Upper lobe of right lung (tissue), 1 donor: ENCODE data around the gene TSSK2. TPM values are rescaled to one million over a fixed set of nuclear protein-coding genes. Genes with fewer than 3 reads are reported as not detected.

ENCODE experiments used
- ATAC-seq: fragments of 200-7000 bp; cut with Tn5 transposase; one replicate; pipeline ENCODE4 v1.9.1; 2020; ENCODE audit warnings: mild to moderate bottlenecking, moderate library complexity
- DNase-seq: peaks from one replicate; pipeline ENCODE4 v3.0.0-alpha.2; 2020
- H3K27ac ChIP-seq: fragments of 200-600 bp; one replicate; pipeline ENCODE4 v1.8.0; 2022
- H3K27me3 ChIP-seq: fragments of 200-600 bp; one replicate; pipeline ENCODE4 v1.8.0; 2022; ENCODE audit warnings: mild to moderate bottlenecking
- H3K36me3 ChIP-seq: fragments of 200-600 bp; one replicate; pipeline ENCODE4 v1.8.0; 2022
- H3K4me1 ChIP-seq: fragments of 200-600 bp; one replicate; pipeline ENCODE4 v1.8.0; 2022
- H3K4me3 ChIP-seq: fragments of 200-600 bp; one replicate; pipeline ENCODE4 v1.8.0; 2022; ENCODE audit warnings: mild to moderate bottlenecking
- H3K9me3 ChIP-seq: fragments of 200-600 bp; one replicate; pipeline ENCODE4 v1.8.0; 2022
- intact Hi-C: fragments of 100-400 bp; cut with DNase I; formaldehyde crosslinking; loops from one replicate; pipeline ENCODE4 v1.11.0; 2022
- total RNA-seq: library from RNA; stranded (reverse); fragmentation: NEBNext Ultra II Directional; extraction: Animal tissue kit (Norgen Biotek cat#: 25700); gene quantifications from one replicate; pipeline ENCODE4 v1.2.1, GENCODE V29; 2021
- TF ChIP-seq, protein P1 (sequence below): fragments of 200-600 bp; IDR thresholded peaks from one replicate; pipeline ENCODE4 v1.8.0; 2022; ENCODE audit warnings: antibody characterized with exemption
- donor health status: DM: no; HTN: yes; CAD: no; lungs with severe emphysema.

TSSK2 gene
- total RNA-seq, 1 donor from 2014 or later, result not detected

DNA sequence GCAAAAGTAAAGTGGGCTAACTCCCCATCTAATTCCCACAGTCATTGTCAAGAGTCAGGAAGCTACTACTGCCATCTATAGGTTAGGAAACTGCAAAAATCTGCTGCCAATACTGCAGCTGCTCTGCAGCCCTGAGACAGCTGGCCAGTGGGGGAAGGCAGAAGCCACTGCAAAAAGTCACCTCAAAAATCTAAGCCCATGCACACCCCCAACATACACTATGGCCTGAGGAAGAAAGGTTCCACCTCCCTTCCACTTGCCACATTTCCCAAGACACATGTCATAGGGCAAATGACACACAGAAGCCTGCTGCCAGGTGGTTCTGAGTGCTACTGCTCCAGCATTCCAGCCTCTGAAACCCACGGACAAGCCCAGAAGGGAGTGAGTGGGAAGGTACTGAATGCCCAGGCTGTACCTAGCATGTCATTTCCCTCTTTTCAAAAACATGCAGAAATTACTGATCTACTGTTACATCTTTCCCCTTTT lies 45.8 kb upstream of the TSSK2 start:
- Histone ChIP-seq H3K36me3 (peaks cover 34% of the 10 kb centered on the region), H3K4me1 (peaks cover 13% of the 10 kb centered on the region), H3K9me3 (no peaks in the 10 kb centered on the region), H3K27ac (no peak overlapping the region), H3K27me3 (no peaks in the 10 kb centered on the region), H3K4me3 (no peak overlapping the region)
- TF ChIP-seq, protein P1, sequence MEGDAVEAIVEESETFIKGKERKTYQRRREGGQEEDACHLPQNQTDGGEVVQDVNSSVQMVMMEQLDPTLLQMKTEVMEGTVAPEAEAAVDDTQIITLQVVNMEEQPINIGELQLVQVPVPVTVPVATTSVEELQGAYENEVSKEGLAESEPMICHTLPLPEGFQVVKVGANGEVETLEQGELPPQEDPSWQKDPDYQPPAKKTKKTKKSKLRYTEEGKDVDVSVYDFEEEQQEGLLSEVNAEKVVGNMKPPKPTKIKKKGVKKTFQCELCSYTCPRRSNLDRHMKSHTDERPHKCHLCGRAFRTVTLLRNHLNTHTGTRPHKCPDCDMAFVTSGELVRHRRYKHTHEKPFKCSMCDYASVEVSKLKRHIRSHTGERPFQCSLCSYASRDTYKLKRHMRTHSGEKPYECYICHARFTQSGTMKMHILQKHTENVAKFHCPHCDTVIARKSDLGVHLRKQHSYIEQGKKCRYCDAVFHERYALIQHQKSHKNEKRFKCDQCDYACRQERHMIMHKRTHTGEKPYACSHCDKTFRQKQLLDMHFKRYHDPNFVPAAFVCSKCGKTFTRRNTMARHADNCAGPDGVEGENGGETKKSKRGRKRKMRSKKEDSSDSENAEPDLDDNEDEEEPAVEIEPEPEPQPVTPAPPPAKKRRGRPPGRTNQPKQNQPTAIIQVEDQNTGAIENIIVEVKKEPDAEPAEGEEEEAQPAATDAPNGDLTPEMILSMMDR, result peak; percentile 13
- intact Hi-C loops, result no loop called here
- DNase-seq (peak; percentile 13), ATAC-seq (peak; percentile 68)

DNA sequence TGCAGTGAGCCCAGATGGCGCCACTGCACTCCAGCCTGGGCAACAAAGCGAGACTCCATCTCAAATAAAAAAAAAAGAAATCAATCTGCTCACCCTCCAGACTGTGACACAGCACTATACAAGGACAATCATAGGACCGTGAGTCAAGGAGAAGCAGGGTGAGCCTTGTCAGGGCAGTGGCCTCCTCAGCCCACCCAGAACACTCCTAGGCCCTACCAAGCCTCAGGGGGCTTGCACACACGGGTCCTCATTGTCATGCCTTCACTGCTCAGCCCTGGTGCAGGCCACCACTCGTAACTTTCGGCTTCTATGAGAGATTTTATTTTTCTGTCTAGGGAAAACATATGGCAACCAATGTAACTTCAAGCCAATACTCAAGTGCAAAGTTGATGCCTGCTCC lies 44.7 kb upstream of the TSSK2 start:
- DNase-seq (peak; percentile 34), ATAC-seq (peak; percentile 50)
- H3K9me3 ChIP-seq, result no peaks in the 10 kb centered on the region
- peak overlapping the region; percentile 13 for H3K27ac ChIP-seq
- H3K4me3 ChIP-seq, result no peak overlapping the region
- TF ChIP-seq, protein P1, result no peak
- peaks cover 29% of the 10 kb centered on the region for H3K36me3 ChIP-seq
- intact Hi-C loops, result no loop called here
- H3K4me1 ChIP-seq, result peaks cover 13% of the 10 kb centered on the region
- no peaks in the 10 kb centered on the region for H3K27me3 ChIP-seq

DNA sequence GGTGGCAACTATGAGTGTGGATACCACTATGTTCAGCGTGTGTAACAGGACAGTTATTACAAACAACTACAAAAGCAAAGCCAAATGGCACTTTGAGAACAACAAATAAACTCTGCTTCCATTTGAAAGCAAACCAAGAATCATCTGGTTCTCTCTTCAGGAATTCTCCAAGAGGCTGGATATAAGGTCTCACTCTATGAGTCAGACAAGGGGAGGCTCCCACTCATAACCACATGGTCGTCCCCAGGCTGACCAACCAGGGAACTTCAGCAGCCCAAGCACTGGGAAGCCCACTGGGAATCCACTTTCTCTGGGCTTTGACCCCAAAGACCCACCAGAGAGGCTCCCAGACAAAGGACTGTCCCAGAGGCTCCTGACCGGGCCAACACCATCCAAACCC lies 44.2 kb upstream of the TSSK2 start:
- ATAC-seq (peak; percentile 12), DNase-seq (no peak)
- Histone ChIP-seq H3K4me1 (peaks cover 13% of the 10 kb centered on the region), H3K27ac (no peak overlapping the region), H3K9me3 (no peaks in the 10 kb centered on the region), H3K36me3 (peaks cover 29% of the 10 kb centered on the region), H3K27me3 (no peaks in the 10 kb centered on the region), H3K4me3 (no peak overlapping the region)
- TF ChIP-seq, protein P1, result no peak
- intact Hi-C loops, result no loop called here

DNA sequence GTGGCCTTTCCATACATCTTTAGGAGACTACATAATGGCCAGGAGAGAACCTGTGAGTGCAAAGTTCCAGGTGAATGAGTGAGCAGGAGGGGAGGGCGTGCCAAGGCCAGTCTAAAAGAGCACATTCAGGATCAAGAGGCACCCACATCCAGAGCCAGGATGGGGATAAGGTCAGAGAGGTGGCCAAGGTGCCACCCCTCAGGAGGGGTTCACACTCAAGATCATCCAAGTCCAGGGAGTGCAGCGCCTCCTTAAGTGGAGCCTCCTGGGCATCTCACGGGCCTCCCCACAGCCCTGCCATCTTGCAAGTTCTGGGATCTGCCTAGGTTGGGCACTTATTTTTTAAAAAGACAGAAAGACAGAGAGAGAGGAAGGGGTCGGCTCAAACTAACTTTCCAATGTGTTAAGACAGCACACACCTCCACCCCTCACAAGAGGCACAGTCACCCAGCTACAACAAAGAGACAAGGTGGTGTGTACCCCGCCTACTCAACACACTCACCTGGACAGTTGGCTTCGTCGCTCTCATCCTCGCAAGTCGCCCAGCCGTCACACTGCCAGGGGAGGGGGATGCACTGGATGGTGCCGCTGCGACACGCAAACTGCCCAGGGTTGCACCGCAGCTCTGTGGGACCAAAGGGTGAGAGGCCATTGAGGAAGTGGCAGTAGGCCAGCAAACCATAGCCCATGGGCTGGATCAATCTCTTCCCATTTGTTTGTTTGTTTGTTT lies 42.1 kb upstream of the TSSK2 start:
- Histone ChIP-seq H3K4me1 (peaks cover 13% of the 10 kb centered on the region), H3K36me3 (peaks cover 19% of the 10 kb centered on the region), H3K4me3 (no peak overlapping the region), H3K27ac (no peak overlapping the region), H3K27me3 (no peaks in the 10 kb centered on the region), H3K9me3 (no peaks in the 10 kb centered on the region)
- TF ChIP-seq, protein P1, result no peak
- intact Hi-C loops, result no loop called here
- peak; percentile 29 for DNase-seq
- no peak for ATAC-seq

DNA sequence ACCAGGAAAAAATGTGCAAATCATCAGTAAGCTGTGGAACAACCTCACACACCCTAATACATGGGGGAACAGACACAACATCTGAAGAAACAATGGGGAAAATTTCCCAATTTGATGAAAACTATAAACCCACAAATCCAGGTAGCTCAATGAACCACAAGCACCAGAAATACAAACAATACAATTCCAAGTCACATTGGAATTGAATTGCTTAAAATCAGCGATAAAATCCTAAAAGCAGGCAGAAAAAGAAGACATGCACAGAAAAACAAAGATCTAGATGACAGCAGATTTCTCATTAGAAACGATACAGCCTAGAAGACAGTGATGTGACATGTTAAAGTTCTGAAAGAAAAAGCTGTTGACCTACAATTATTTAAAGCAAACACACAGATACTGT lies 40.9 kb upstream of the TSSK2 start:
- intact Hi-C loops, result no loop called here

More for the DNA sequence above, 40.9 kb upstream of the TSSK2 start:
- Histone ChIP-seq H3K4me3 (no peak overlapping the region), H3K36me3 (peaks cover 19% of the 10 kb centered on the region), H3K4me1 (peaks cover 11% of the 10 kb centered on the region), H3K9me3 (no peaks in the 10 kb centered on the region), H3K27me3 (no peaks in the 10 kb centered on the region), H3K27ac (no peak overlapping the region)
- TF ChIP-seq, protein P1, result no peak
- DNase-seq (no peak), ATAC-seq (no peak)
